Kidney glomerular epithelial cell (primary cell): ENCODE measurements around the gene CHI3L2.
"Not testable (repeated sequence)": the region's sequence is repeated elsewhere in the genome, so short reads cannot be mapped to it uniquely, and the experiment has no call there.

Experiments
- DNase-seq: peaks from one replicate; lab custom pipeline; 2025; lab: John Stamatoyannopoulos, UW

The CHI3L2 gene

GRCh38 chr1:111202707-111203623, 24.5 kb upstream of the CHI3L2 start:
- DNase-seq: no peak

- no peak for DNase-seq
Observed at GRCh38 chr1:111203681-111204200, 23.8 kb upstream of the CHI3L2 start.

- no peak for DNase-seq
Observed at GRCh38 chr1:111204201-111204982, 23.1 kb upstream of the CHI3L2 start.

- DNase-seq: no peak
Observed at GRCh38 chr1:111204983-111205713, 22.4 kb upstream of the CHI3L2 start.

- no peak for DNase-seq
Observed at GRCh38 chr1:111205714-111206050, 21.8 kb upstream of the CHI3L2 start.

GRCh38 chr1:111208921-111209320, 18.6 kb upstream of the CHI3L2 start:
- DNase-seq: no peak

- no peak for DNase-seq
Observed at GRCh38 chr1:111209622-111210021, 17.9 kb upstream of the CHI3L2 start.

- no peak for DNase-seq
Observed at GRCh38 chr1:111211921-111212320, 15.6 kb upstream of the CHI3L2 start.

- DNase-seq: no peak
Observed at GRCh38 chr1:111212634-111213335, 14.7 kb upstream of the CHI3L2 start.

- DNase-seq: no peak
Observed at GRCh38 chr1:111213412-111213811, 14.1 kb upstream of the CHI3L2 start.

GRCh38 chr1:111214074-111214801, 13.3 kb upstream of the CHI3L2 start:
- no peak for DNase-seq

- DNase-seq: no peak
Observed at GRCh38 chr1:111214884-111215283, 12.6 kb upstream of the CHI3L2 start.

- DNase-seq: not testable (repeated sequence)
Observed at GRCh38 chr1:111215285-111215684, 12.2 kb upstream of the CHI3L2 start.

GRCh38 chr1:111216751-111217150, 10.8 kb upstream of the CHI3L2 start:
- DNase-seq: no peak

- no peak for DNase-seq
Observed at GRCh38 chr1:111217183-111217910, 10.2 kb upstream of the CHI3L2 start.

- DNase-seq: no peak
Observed at GRCh38 chr1:111218701-111219556, 8.6 kb upstream of the CHI3L2 start.

- DNase-seq: no peak
Observed at GRCh38 chr1:111219557-111220286, 7.8 kb upstream of the CHI3L2 start.

GRCh38 chr1:111220302-111220890, 7.1 kb upstream of the CHI3L2 start:
- no peak for DNase-seq
